Putamen (tissue), 1 donor: Measurements from ENCODE around the gene PHF21A.
A peak's percentile ranks its signal among the peaks of the same experiment; 100 is the strongest.

Experiments used
- DNase-seq: peaks from one replicate; pipeline ENCODE4 v3.0.0-alpha.2; 2016; ENCODE audit warnings: low spot score

Gene PHF21A

GRCh38 chr11:46075168-46075567 is 46.1 kb downstream of the PHF21A start:
- peak; percentile 8 for DNase-seq

- DNase-seq = no peak
Observed at GRCh38 chr11:46073632-46074031, 47.6 kb downstream of the PHF21A start.

GRCh38 chr11:46072172-46072964 is 48.9 kb downstream of the PHF21A start:
- DNase-seq = no peak

DNA sequence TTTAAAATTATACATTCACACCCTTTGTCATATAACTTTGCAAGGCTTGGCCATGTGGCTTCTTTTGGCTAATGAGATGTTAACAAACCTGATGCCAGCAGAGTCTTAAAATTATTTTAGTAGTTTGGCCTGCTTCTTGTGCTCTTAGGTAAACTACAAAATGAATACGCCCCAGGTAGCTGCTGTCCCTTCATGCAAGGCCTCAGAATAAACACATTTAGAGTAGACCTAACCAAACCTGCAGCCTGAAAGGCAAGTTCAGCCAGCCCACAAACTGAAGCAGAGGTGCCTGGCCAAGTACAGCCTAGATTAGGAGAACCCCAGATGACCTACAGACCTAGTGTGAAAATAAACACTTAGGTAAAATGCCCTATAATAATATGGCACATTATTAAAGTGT is 50.2 kb downstream of the PHF21A start:
- no peak for DNase-seq

- no peak for DNase-seq
Observed at GRCh38 chr11:46069595-46069994, 51.7 kb downstream of the PHF21A start.

- DNase-seq = no peak
Observed at GRCh38 chr11:46066335-46066734, 54.9 kb downstream of the PHF21A start.

DNA sequence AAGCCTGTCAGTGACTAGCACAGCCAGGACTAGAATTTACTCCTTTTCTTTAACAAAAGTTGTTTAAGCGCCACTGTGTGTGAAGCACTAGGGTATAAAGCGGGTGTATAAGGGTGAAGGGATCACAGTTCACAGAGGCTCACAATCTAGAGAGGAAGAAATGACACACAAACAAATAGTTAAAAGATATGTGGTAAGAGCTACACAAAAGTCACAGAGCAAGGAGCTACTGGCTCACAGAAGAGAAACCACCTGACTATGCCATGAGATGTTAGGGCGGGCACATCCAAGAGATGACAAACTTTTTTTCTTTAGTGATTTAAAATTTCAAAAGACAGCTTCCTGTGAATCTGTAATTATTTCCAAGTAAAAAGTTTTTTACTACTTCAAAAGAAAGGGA is 55.6 kb downstream of the PHF21A start:
- no peak for DNase-seq

- no peak for DNase-seq
Observed at GRCh38 chr11:46064221-46064620, 57.0 kb downstream of the PHF21A start.

DNA sequence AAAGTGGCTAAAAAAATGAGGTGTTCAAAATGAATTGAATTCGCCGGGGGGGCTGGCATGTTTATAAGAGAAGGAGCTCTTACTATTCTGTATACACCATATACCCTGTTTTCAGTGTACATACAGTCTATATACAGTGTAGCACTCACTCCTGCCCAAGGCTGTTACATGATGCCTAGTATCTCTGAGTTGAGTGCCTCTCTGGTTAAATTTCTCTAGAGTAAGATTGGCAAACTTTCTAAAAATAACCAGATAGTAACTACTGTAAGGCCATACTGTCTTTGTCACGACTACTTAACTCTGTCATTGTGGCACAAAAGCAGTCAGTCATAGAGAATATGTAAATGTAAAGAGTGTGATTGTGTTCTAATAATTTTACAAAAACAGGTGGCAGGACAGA is 58.1 kb downstream of the PHF21A start:
- DNase-seq = no peak

GRCh38 chr11:46060013-46060412 is 61.2 kb downstream of the PHF21A start:
- DNase-seq = no peak

- DNase-seq = no peak
Observed at GRCh38 chr11:46057489-46057888, 63.8 kb downstream of the PHF21A start.

DNA sequence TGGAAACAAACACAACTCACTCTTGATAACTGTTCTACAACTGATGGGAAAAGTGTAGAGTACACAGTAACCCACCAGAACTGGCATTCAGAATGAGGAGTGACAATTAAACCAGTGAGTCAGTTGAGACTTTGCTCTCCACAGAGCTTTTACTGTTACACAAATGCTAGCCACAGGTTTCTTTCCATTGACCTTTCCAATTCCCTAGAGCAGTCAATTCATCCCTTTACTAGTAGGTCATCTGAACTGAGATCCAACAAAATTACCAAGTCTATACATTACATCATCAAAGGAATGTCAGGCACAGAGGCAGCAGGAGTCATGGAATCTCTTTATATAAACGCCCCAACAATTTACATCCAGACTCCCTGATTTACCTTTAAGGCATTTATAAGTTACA is 65.9 kb downstream of the PHF21A start:
- DNase-seq = no peak

- no peak for DNase-seq
Observed at GRCh38 chr11:46051102-46051501, 70.2 kb downstream of the PHF21A start.

DNA sequence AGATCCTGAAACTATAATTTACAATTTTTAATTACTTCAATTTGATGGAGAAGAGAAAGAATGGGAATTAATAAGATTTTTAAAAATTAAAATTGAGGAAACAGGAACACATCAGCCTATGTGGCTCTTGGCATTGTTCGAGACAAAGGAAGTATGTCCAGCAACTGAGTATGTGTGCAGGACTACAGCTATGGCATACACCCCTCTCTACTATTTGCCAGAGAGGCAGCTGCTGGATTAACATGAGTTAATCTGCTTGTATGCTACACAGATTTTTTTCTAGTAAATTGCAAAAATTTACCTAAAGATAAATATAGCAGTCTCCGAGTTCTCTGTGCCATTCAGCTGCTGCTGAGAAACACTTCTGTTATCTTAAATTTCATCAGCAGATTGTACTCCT is 70.6 kb downstream of the PHF21A start:
- no peak for DNase-seq

GRCh38 chr11:46050003-46050461 is 71.2 kb downstream of the PHF21A start:
- DNase-seq = no peak

DNA sequence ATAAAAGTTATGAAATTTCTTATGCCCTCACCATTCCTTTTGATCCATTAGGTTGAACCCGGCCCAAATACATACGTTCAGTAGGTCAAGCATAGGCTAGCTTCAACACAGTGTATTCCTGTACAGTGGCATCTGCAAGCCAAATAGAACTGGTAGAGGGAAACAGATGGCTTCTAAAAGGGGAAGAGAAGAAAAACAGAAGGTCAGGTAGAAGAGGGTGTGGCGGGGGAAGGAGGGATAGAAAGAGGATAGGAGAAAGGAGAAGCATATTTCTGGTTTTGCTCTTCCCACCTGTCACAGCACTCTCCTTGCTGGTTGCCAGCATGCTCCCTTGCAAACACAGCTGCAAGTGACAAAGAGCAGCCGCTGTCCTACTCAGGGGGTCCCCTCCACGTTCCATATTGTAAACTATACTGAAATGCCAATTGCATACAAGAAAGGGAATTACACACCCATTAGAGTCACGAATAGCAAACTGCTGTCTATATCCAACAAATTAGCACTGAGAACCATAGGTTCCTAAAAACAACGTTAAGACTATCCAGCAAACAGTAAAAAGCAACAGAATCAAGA is 71.8 kb downstream of the PHF21A start:
- no peak for DNase-seq

- DNase-seq = no peak
Observed at GRCh38 chr11:46048198-46048597, 73.1 kb downstream of the PHF21A start.

- no peak for DNase-seq
Observed at GRCh38 chr11:46047520-46047919, 73.7 kb downstream of the PHF21A start.

DNA sequence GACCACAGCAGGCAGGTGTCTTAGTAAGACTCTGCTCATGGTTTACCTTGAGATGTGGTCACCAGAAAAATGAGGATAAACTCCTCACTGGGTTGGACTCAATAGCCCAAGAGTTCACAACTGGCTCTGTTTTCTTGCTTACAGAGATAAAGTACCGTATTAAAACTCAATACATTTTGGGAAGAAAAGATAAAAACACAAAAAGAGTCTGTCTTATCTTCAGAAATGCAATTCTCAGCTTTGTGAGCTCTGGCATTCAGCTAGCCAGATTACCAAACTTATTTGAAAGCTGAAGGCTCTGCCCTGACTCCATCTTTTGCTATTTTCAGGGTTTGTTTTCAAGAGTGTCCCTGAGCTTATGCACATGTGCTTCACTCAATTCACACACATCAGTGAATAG is 75.4 kb downstream of the PHF21A start:
- no peak for DNase-seq

DNA sequence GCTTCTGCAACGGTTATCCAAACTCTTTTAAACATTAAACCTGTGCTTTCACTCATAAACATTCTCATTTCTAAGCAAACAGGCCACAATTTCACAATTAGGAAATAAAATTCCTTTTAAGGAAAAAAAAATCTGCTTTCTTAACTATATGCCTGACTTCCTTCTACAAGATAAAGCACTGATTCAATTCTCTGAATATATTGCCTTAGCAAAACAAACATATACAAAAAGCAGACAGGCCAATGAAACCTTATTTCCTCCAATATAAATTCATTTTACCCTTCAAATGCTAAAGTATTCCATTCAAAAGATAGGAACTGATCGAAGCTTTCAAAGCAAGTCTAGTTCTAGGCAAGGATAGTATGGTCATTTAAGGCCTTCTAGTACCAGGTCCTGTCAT is 76.7 kb downstream of the PHF21A start:
- DNase-seq = no peak

GRCh38 chr11:46039990-46040389 is 81.3 kb downstream of the PHF21A start:
- DNase-seq = no peak

GRCh38 chr11:46038529-46038928 is 82.7 kb downstream of the PHF21A start:
- DNase-seq = no peak

GRCh38 chr11:46036969-46037368 is 84.3 kb downstream of the PHF21A start:
- DNase-seq = no peak

- no peak for DNase-seq
Observed at GRCh38 chr11:46036009-46036408, 85.2 kb downstream of the PHF21A start.
